HG02623 (cell line): ENCODE measurements around the gene PAX5.

ENCODE experiments used
- ATAC-seq: cut with Tn5 transposase; IDR thresholded peaks from one replicate; pipeline ENCODE4 v1.9.1; 2021; ENCODE audit warnings: moderate library complexity; ENCODE audit not compliant: unreplicated experiment

Gene PAX5

DNA sequence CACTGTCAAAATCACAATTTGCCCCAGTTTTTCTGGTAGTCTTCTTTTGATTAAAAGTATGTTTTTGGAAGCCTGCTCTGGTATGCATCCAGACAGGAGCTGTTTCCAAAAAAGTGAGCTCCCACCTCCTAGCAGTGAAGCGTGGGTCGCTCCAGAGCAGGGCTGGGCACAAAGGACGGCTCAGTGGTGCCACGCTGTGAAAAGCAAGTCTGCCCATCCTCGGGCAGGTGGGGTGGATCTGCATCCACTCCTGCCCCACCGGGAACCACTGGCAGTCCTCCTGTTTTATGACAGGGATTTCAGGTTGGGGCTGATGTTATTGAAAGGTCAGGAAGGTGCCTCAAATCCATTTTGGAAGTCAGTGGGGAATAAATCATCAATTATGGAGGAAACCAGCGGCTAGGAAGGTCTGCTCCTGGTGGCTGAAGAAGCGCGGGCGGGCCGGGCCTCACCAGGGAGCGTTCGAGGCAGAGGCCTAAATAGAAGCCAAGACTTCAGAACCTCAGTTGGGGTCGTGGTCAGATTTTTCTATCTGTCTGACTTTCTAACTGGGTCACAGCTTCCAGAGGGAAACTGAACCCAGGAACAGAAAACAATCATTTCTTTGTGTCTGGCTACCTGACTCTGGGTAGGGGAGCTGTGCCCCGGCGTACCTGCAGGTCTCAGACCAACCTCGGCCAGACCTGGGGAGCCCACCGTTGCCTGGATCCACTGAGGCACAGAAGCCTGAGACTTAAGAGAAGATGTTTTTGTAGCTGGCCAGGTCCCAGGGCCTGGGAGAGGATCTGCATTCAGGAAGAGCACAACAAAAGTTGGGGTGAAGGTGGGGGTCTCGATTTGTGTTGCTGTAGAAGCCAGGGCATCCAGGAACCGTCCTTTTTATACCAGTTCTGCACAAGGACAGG, 168.1 kb downstream of the PAX5 start:
- no peak for ATAC-seq

DNA sequence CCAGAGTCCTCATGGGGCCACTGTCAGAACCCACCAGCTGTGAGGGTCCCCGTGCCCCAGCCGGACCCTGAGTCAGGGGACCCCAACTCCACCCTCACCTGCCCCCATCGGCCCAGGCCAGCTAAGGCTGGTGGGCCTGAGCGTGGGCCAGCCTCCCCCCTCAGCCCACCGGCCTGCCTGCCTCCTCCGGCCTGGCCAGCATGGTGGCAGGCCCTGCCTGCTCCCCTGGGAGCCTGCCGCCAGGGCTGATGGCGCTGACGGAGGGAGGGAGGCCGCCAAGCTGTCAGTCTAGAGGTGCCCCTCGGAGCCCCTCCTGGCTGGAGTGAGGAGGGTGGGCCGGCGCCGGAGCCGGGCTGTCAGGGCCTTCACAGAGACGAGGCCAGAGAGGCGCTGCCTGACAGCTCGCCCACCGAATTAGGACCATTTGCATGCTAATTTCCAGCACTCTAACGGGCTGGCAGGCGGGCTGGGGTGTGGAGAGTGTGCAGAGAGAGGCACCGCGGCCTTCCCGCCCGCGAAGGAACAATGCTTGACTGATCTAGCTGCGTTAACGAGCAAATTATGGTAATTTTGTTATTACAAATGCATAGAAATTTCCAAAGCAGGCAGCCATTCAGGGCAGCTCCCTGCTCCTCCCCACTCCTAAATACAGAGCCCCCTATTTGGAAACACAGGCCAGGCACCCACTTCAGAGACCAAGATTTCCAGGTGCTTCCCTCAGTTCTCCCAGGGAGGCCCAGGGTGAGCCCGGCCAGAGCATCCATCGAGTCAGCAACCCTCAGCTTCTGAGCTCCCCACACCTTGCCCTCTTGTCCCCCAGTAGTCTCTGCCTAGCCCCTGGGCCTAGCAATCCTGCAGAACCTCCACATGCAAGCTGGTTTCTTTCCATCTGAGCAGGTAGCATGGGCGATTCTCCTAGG, 169.3 kb downstream of the PAX5 start:
- ATAC-seq, result no peak

DNA sequence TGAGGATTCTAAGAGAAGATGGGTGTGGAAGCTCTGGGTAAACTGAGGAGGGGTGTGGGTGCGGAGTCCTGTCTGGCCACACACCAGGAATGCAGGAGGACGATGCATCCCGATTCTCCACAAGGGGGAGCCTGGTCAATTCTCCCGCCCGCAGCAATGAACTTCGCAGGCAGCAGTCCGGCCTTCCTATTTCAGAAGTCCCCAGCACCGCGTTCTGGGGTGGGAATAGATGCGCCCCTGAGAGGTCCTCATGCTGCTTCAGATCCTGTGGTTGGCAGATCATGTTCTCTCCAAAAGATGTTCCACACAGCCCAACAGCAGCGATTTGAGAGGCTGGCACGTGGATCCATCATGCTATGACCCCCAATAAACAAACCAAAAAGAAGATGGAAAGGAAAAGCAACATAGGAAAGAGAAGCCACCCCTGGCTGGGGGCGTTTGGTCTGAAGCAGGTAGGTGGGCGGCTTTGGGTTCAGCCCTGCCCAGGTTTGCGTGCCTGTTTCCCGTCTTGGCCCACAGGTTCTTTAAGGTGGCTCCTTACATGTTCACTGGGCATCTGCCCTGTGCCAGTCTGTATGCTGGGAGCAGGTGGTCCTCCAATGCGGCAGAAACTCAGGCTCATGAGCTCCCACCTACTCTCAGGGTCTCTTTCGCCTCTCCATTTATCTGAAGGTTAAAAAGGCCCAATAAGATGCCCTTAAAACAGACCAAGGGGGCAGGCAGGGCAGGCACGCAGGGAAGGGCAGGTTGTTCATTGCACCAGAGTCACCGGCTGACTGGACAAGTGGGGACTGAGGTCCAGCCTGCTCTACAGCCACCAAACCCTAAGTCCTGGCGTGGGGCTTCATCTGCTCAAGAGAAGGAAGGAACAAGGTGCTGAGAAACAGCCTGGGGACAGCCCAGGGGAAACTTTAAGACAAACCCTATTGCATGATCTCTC, 171.6 kb downstream of the PAX5 start:
- ATAC-seq, result no peak

DNA sequence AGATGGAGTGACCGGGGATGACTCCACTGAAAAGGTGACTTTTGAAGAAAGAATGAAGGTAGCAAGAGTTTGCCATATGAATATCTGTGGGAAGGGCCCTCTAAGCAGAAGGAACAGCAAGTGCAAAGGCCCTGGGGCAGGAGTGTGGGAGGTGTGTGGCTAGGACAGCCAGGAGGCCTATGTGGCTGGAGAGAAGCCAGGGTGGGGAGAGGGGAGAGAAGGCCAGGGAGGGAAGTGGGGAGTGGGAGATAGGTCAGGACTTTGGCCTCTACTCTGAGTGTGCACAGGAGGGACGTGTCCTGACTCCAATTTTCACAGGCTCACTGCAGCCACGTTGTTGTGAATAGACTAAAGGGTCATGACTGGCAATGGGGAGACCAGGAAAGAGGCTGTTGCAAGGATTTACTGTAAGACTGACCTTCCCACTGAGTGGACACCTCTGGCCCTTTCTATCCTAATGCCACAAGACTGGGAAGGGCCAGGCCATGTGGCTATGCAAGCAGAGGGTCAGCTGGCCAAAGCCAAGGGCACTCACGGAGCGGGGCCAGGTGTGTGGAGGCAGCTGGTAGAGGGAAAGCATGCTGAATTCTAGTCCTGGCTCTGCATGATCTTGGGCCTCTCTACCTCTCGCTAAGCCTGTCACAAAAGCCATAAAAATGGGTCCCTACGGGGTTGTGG, 172.4 kb downstream of the PAX5 start:
- no peak for ATAC-seq

GRCh38 chr9:36858805-36859375, 175.2 kb downstream of the PAX5 start:
- no peak for ATAC-seq

DNA sequence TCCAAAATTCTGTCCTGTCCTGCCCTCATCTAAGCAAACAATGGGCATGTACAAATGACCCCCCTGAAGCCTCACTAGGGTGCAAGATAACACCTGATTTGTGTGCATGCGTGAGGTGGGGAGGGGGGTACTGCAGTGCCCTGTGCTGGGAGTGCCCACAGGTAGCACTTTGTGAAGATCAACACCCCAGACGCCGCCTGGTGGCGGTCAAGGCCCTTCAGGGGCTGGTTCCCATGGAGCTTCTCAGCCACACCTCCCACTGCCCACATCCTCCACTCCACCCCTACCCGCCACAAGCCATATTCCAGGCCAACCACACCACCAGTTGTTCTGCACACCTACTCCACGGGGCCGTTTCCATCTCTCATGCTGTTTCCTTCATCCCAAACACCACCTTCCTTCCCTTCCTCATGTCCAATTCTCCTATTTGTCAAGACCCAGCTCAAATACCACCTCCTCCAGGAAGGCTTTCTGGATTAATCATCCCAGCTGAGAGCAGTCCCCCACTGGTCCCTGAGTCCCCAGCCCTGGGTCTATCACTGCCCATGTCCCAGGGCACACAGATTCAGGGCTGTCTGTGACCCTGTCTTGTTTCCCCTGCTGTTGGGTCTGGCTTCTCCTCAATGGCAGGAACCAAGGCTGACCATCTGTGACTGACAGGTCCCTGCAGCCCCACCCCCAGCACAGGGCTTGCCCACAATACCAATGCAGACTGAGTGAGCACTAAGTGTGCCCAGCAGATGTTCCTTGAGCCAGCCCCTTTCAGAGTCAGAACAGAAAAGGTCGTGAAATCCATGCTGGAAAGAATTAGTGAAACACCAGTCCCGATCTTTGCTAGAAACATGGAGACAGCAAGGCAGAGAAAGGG, 178.4 kb downstream of the PAX5 start:
- ATAC-seq, result no peak

- no peak for ATAC-seq
These were observed 179.3 kb downstream of the PAX5 start for GRCh38 chr9:36854751-36855150.

DNA sequence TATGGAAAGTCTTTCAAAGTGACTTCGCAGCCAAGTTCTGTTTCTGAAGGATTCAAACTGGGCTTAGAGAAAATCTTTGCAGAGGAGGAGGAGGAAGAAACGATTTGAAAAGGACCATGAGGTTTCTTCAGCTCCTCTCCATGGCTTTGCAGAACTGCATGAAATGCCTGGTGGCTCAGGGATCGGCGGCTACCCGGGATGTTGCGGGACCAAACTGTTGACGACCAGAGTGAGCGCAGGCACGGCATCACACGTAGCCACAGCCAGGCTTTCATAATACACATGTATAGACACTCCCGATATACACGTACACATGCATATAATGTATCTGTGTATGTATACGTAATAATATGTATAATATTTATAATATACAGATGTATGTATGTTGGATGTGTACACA, 180.0 kb downstream of the PAX5 start:
- ATAC-seq, result no peak

- no peak for ATAC-seq
These were observed 180.8 kb downstream of the PAX5 start for GRCh38 chr9:36853233-36853632.

GRCh38 chr9:36849943-36850342, 184.1 kb downstream of the PAX5 start:
- ATAC-seq, result no peak

DNA sequence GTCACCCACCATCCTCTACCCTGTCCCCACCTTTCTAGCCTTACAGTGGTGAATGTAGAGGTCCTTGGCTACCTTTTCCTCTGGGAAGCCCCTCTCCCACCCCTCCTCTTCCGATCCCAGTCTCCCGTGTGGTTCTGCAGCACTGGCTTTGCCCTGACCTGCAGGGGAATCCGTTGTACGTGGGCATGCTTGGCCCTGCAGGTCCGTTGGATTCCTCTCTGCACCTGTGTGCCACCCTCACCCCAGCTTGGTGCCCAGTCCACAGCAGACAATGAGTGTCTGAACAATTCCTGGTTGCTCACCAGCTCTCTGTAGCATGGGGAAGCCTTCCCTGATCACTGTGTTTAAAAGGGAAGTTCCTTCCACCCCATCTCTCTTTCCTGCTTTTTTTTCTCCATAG, 185.1 kb downstream of the PAX5 start:
- no peak for ATAC-seq

- ATAC-seq, result no peak
These were observed 186.0 kb downstream of the PAX5 start for GRCh38 chr9:36847781-36848673.

DNA sequence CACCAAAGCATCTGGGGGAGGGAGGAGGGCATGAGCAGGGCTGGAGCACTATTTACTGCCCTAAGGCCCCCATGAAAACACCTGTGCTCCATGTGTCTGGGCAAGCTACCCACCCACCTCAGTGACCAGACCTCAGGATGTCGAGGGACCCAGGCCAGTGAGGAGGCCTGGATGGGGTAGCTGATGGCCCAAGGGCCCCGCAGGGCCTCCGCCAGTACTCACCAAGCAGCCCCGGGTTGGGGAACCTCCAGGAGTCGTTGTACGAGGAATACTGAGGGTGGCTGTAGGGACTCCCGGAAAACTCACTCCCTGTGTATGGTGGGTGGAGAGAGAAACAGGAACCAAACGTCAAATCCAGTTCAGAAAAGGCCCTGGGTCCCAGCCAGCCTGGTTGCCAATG, 187.4 kb downstream of the PAX5 start:
- ATAC-seq, result no peak

DNA sequence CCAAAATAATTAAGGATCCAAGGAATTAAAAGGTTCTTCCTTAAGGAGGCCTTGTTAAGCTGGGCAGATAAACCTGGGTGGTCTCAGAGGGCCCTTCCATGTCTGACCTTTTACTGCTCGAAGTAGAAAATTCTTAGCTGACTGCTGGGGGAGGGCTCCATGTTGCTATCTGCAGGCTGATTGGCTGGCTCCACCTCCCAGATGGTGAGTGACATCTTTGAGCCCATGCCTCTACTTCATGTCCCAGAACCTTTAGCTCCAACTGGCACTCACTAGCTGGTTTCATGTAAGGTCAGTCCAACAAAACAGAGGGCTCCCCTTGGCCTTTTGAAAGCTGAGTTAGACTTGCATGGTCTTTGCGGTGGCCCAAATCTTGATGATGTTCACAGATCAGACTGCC, 188.2 kb downstream of the PAX5 start:
- no peak for ATAC-seq

- ATAC-seq, result no peak
These were observed 189.1 kb downstream of the PAX5 start for GRCh38 chr9:36844961-36845360.

DNA sequence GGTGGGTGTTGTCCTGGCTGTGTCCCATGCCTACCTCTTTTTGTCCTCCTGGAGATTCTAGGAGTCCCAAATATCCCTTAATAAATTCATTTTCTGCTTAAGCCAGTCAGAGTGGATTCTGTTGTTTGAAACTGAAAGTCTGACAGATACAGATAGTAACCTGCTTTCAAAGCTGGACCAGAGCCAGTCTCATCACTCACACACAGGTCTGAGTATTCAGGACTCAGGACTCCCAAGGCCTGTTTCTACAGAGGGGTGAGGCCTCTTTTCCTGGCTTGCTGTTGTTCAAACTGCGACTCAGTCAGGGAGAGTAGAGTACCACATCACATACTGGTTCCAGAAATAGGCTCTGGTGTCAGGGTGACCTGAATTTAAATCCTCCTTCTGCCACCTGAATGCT, 190.1 kb downstream of the PAX5 start:
- no peak for ATAC-seq

DNA sequence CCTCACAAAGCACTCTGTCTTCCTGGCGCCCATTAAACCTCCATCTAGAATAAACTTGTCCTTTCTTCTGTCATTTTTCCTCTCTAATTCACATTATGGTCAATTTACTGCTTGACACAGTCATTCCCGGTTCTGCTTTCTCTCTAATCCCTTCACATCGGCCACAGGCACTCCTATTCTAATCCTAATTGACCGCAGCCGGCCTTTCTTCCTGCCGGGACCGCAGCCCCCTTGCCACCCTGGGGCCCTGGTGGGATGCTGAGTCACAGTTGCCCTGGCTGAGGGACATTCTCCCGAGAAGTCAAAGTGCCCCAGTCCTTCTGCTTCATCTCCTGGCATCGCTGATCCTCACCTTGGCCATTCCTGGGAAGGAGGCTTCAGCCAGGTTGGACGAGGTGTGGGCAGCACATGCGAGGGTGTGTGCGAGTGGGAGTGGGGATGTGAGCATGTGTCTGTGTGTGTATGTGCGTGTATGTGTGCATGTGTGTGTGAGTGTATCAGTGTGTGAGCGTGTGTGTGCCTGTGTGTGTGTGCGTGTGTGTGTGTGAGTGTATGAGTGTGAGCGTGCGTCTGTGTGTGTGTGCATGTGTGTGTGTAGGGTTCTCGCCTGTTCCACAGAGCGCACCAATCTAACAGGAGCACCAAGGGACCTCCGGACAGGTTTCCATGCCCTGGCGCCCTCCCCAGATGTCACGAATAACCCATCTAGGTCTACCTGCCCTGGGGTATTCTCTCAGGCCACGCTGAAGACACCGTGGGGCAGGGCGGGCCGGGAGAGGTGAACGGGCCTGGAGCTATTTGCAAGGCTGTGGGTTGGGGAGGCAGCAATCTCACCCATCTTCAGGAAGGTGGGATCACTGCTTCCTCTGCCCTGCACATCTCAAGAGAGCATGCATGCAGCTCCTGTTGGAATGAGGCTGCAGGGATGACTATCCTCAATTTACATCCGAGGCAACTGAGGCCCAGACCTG, 191.2 kb downstream of the PAX5 start:
- ATAC-seq, result no peak
